Sigmoid colon (tissue), 3 donors: ENCODE results near the gene UMPS.

Source experiments
- CTCF ChIP-seq, 4 experiments: fragments of 450-650 bp in 3 of 4; fragments of 200-600 bp in 1 of 4; IDR thresholded peaks; one replicate each; pipeline ENCODE4 v1.5.1; 2016 to 2019; ENCODE audit warnings: antibody characterized with exemption in 4 of 4, mild to moderate bottlenecking in 3 of 4, moderate library complexity in 2 of 4
- POLR2A ChIP-seq, 2 donors: fragments of 450-650 bp; IDR thresholded peaks; one replicate each; pipeline ENCODE4 v1.6.1; 2016; ENCODE audit warnings: antibody characterized with exemption in 2 of 2, mild to moderate bottlenecking in 2 of 2, moderate library complexity in 2 of 2

DNA sequence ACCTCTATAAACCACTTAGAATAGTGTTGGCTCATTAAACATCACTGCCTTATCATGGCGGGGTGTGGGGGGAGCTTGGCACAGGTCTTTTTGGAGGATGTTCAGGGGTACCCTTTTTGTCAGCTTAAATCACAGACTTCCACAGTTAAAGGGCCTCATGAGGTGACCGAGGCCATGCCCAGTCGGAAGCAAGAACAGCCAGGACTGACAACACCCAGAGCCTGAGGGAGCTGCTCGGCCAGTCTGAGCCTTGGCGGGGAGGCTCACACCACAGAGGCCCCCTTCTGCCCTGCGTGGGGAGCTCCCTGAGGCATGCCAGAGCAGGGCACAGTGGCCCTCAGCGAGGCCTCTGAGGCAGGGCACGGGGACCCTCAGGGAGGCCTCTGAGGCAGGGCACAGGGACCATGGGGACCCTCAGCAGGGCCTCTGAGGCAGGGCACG lies 49.5 kb downstream of the UMPS start:
- TF ChIP-seq POLR2A (IDR thresholded peaks at IDR 0.05) (no peak), CTCF (IDR thresholded peaks at IDR 0.05) (no peak)
